Measurements from ENCODE around the gene ZNF839.
A peak's percentile ranks its signal among the peaks of the same experiment; 100 is the strongest.

ZNF839 gene

GRCh38 chr14:102314242-102315011 lies 5.1 kb upstream of the ZNF839 start:
- peak overlapping the region; percentile 40; the same call in 1 of the 2 replicates for H3K27ac ChIP-seq
- TF ChIP-seq CTCF (IDR thresholded peaks at IDR 0.05) (peak; percentile 98), ZFX (IDR thresholded peaks at IDR 0.05; ENCODE audit: borderline replicate concordance) (no peak)

- H3K27ac ChIP-seq, result no peak overlapping the region
- TF ChIP-seq ZFX (IDR thresholded peaks at IDR 0.05; ENCODE audit: borderline replicate concordance) (no peak), CTCF (IDR thresholded peaks at IDR 0.05) (no peak)
Observed at GRCh38 chr14:102315121-102315520, 4.4 kb upstream of the ZNF839 start.

GRCh38 chr14:102316338-102316742 lies 3.2 kb upstream of the ZNF839 start:
- TF ChIP-seq CTCF (IDR thresholded peaks at IDR 0.05) (no peak), ZFX (IDR thresholded peaks at IDR 0.05; ENCODE audit: borderline replicate concordance) (no peak)
- peak overlapping the region; percentile 96 for H3K27ac ChIP-seq

- H3K27ac ChIP-seq, result peak overlapping the region; percentile 96
- TF ChIP-seq CTCF (IDR thresholded peaks at IDR 0.05), result peak; percentile 79
- no peak for TF ChIP-seq ZFX (IDR thresholded peaks at IDR 0.05; ENCODE audit: borderline replicate concordance)
Observed at GRCh38 chr14:102316743-102317563, 2.6 kb upstream of the ZNF839 start.

GRCh38 chr14:102317564-102318248 lies 1.8 kb upstream of the ZNF839 start:
- peak overlapping the region; percentile 96 for H3K27ac ChIP-seq
- TF ChIP-seq CTCF (IDR thresholded peaks at IDR 0.05) (peak; percentile 69), ZFX (IDR thresholded peaks at IDR 0.05; ENCODE audit: borderline replicate concordance) (no peak)

GRCh38 chr14:102318781-102319276 lies 717 bp upstream of the ZNF839 start:
- peak overlapping the region; percentile 96 for H3K27ac ChIP-seq
- TF ChIP-seq ZFX (IDR thresholded peaks at IDR 0.05; ENCODE audit: borderline replicate concordance), result no peak
- TF ChIP-seq CTCF (IDR thresholded peaks at IDR 0.05), result no peak
